GM12873 (cell line): ENCODE measurements around the gene XXYLT1.

Experiments
- CTCF ChIP-seq: IDR thresholded peaks from 2 replicates; pipeline ENCODE4 v1.5.1; 2012; ENCODE audit warnings: low read depth, mild to moderate bottlenecking, moderate library complexity, low read length, control low read depth; ENCODE audit not compliant: insufficient read depth; ENCODE audit errors: missing control alignments

The XXYLT1 gene

GRCh38 chr3:195265363-195265976 is 5.5 kb downstream of the XXYLT1 start:
- TF ChIP-seq CTCF, result no peak

GRCh38 chr3:195263925-195264600 is 6.9 kb downstream of the XXYLT1 start:
- no peak for TF ChIP-seq CTCF

GRCh38 chr3:195263193-195263924 is 7.6 kb downstream of the XXYLT1 start:
- no peak for TF ChIP-seq CTCF

GRCh38 chr3:195261925-195262324 is 9.0 kb downstream of the XXYLT1 start:
- no peak for TF ChIP-seq CTCF

- TF ChIP-seq CTCF, result no peak
These were observed 10.6 kb downstream of the XXYLT1 start for GRCh38 chr3:195260280-195260905.

- peak; percentile 64 for TF ChIP-seq CTCF
These were observed 11.3 kb downstream of the XXYLT1 start for GRCh38 chr3:195259475-195260279.
